Epithelial cell of umbilical artery (primary cell): ENCODE measurements around the gene MUC21. TPM values are rescaled to one million over a fixed set of nuclear protein-coding genes. Genes with fewer than 3 reads are reported as not detected.

ENCODE experiments used
- total RNA-seq: library from RNA; depleted of rRNA; stranded (reverse); fragments of >200 nt; gene quantifications from 2 replicates; pipeline ENCODE4 v1.2.3, GENCODE V29; 2014

The MUC21 gene
- total RNA-seq = not detected in 2 replicates

GRCh38 chr6:30983439-30983838, at the start of gene MUC21:
MUC21 (plus strand) TSS chr6:30983718; CDS start chr6:30983959, 241 bp downstream.

GRCh38 chr6:30940361-30940986, 43.0 kb upstream of the MUC21 start, which contains the start of gene MUCL3:
MUCL3 (plus strand) TSS chr6:30940973; CDS start chr6:30941000, 27 bp downstream.

GRCh38 chr6:31010393-31011060, 27.0 kb downstream of the MUC21 start, which contains the start of gene MUC22:
MUC22 (plus strand) TSS chr6:31010474; CDS start chr6:31010707, 233 bp downstream.

Other genes with a start within 250 kb of the MUC21 start
- 31.5 and 64.0 TPM in 2 replicates for gene FLOT1, start 241.0 kb upstream of the MUC21 start, total RNA-seq
- gene IER3, start 239.2 kb upstream of the MUC21 start, total RNA-seq = 160 and 166 TPM in 2 replicates
- 8.1 and 8.8 TPM in 2 replicates for gene DDR1, start 99.2 kb upstream of the MUC21 start, total RNA-seq
- 10.1 and 16.3 TPM in 2 replicates for gene GTF2H4, start 75.5 kb upstream of the MUC21 start, total RNA-seq
- gene VARS2, start 69.5 kb upstream of the MUC21 start, total RNA-seq = 15.9 and 27.8 TPM in 2 replicates
- not detected in 2 replicates for gene SFTA2, start 51.5 kb upstream of the MUC21 start, total RNA-seq
- not detected in 2 replicates for gene MUCL3, start 42.7 kb upstream of the MUC21 start, total RNA-seq
- not detected in 2 replicates for gene MUC22, start 26.8 kb downstream of the MUC21 start, total RNA-seq
- gene C6orf15, start 128.9 kb downstream of the MUC21 start, total RNA-seq = not detected in 2 replicates
- 1.3 and 3.3 TPM in 2 replicates for gene PSORS1C1, start 131.1 kb downstream of the MUC21 start, total RNA-seq
- not detected in 2 replicates for gene CDSN, start 136.7 kb downstream of the MUC21 start, total RNA-seq
- not detected in 2 replicates for gene PSORS1C2, start 155.3 kb downstream of the MUC21 start, total RNA-seq
- gene CCHCR1, start 174.1 kb downstream of the MUC21 start, total RNA-seq = 12.3 and 17.3 TPM in 2 replicates
- gene TCF19, start 174.9 kb downstream of the MUC21 start, total RNA-seq = 15.6 and 24.5 TPM in 2 replicates
- not detected in 2 replicates for gene POU5F1, start 187.0 kb downstream of the MUC21 start, total RNA-seq